ENCODE results near the gene LYRM2.

The LYRM2 gene

GRCh38 chr6:89589297-89590025 lies 49.1 kb downstream of the LYRM2 start:
- DNase-seq (ENCODE audit: insufficient read length, low spot score) = no peak

GRCh38 chr6:89585154-89585553 lies 53.4 kb downstream of the LYRM2 start:
- TF ChIP-seq POU2F2 (IDR thresholded peaks at IDR 0.05; ENCODE audit: low read depth, low read length) (no peak), POLR2A (IDR thresholded peaks at IDR 0.05; ENCODE audit: low read depth, low read length) (no peak), POLR2AphosphoS5 (IDR thresholded peaks at IDR 0.05; ENCODE audit: low read depth, low read length) (no peak), SPI1 (IDR thresholded peaks at IDR 0.05; ENCODE audit: low read depth, low read length) (no peak), TAF1 (IDR thresholded peaks at IDR 0.05; ENCODE audit: low read depth, low read length) (no peak), PAX5 (IDR thresholded peaks at IDR 0.05; ENCODE audit: insufficient read depth, low read length, severe bottlenecking) (no peak)
- FAIRE-seq = no peak
- no peak for DNase-seq (ENCODE audit: insufficient read length, low spot score)

More at GRCh38 chr6:89589297-89590025, 49.1 kb downstream of the LYRM2 start:
- TF ChIP-seq TAF1 (IDR thresholded peaks at IDR 0.05; ENCODE audit: low read depth, low read length) (no peak), POLR2AphosphoS5 (IDR thresholded peaks at IDR 0.05; ENCODE audit: low read depth, low read length) (no peak), POLR2A (IDR thresholded peaks at IDR 0.05; ENCODE audit: low read depth, low read length) (no peak), PAX5 (IDR thresholded peaks at IDR 0.05; ENCODE audit: insufficient read depth, low read length, severe bottlenecking) (no peak), SPI1 (IDR thresholded peaks at IDR 0.05; ENCODE audit: low read depth, low read length) (no peak), POU2F2 (IDR thresholded peaks at IDR 0.05; ENCODE audit: low read depth, low read length) (no peak)
- FAIRE-seq = no peak

GRCh38 chr6:89584539-89584938 lies 54.0 kb downstream of the LYRM2 start:
- DNase-seq (ENCODE audit: insufficient read length, low spot score) (no peak), FAIRE-seq (no peak)
- TF ChIP-seq SPI1 (IDR thresholded peaks at IDR 0.05; ENCODE audit: low read depth, low read length) (no peak), POLR2A (IDR thresholded peaks at IDR 0.05; ENCODE audit: low read depth, low read length) (no peak), TAF1 (IDR thresholded peaks at IDR 0.05; ENCODE audit: low read depth, low read length) (no peak), POLR2AphosphoS5 (IDR thresholded peaks at IDR 0.05; ENCODE audit: low read depth, low read length) (no peak), PAX5 (IDR thresholded peaks at IDR 0.05; ENCODE audit: insufficient read depth, low read length, severe bottlenecking) (no peak), POU2F2 (IDR thresholded peaks at IDR 0.05; ENCODE audit: low read depth, low read length) (no peak)

- TF ChIP-seq POLR2AphosphoS5 (IDR thresholded peaks at IDR 0.05; ENCODE audit: low read depth, low read length) (no peak), TAF1 (IDR thresholded peaks at IDR 0.05; ENCODE audit: low read depth, low read length) (no peak), SPI1 (IDR thresholded peaks at IDR 0.05; ENCODE audit: low read depth, low read length) (no peak), PAX5 (IDR thresholded peaks at IDR 0.05; ENCODE audit: insufficient read depth, low read length, severe bottlenecking) (no peak), POU2F2 (IDR thresholded peaks at IDR 0.05; ENCODE audit: low read depth, low read length) (no peak), POLR2A (IDR thresholded peaks at IDR 0.05; ENCODE audit: low read depth, low read length) (no peak)
- FAIRE-seq (no peak), DNase-seq (ENCODE audit: insufficient read length, low spot score) (no peak)
Measured at GRCh38 chr6:89583559-89583958, 55.0 kb downstream of the LYRM2 start.

- FAIRE-seq (no peak), DNase-seq (ENCODE audit: insufficient read length, low spot score) (no peak)
- no peak for TF ChIP-seq POLR2A (IDR thresholded peaks at IDR 0.05; ENCODE audit: low read depth, low read length)
- no peak for TF ChIP-seq POLR2AphosphoS5 (IDR thresholded peaks at IDR 0.05; ENCODE audit: low read depth, low read length)
- no peak for TF ChIP-seq TAF1 (IDR thresholded peaks at IDR 0.05; ENCODE audit: low read depth, low read length)
- no peak for TF ChIP-seq PAX5 (IDR thresholded peaks at IDR 0.05; ENCODE audit: insufficient read depth, low read length, severe bottlenecking)
Measured at GRCh38 chr6:89582669-89583325, 55.8 kb downstream of the LYRM2 start.

- FAIRE-seq (no peak), DNase-seq (ENCODE audit: insufficient read length, low spot score) (no peak)
- TF ChIP-seq POLR2AphosphoS5 (IDR thresholded peaks at IDR 0.05; ENCODE audit: low read depth, low read length) (no peak), POLR2A (IDR thresholded peaks at IDR 0.05; ENCODE audit: low read depth, low read length) (no peak), TAF1 (IDR thresholded peaks at IDR 0.05; ENCODE audit: low read depth, low read length) (no peak), POU2F2 (IDR thresholded peaks at IDR 0.05; ENCODE audit: low read depth, low read length) (no peak), PAX5 (IDR thresholded peaks at IDR 0.05; ENCODE audit: insufficient read depth, low read length, severe bottlenecking) (no peak), SPI1 (IDR thresholded peaks at IDR 0.05; ENCODE audit: low read depth, low read length) (no peak)
Measured at GRCh38 chr6:89581689-89582088, 56.9 kb downstream of the LYRM2 start.

GRCh38 chr6:89580997-89581666 lies 57.4 kb downstream of the LYRM2 start:
- FAIRE-seq = no peak
- no peak for DNase-seq (ENCODE audit: insufficient read length, low spot score)
- no peak for TF ChIP-seq TAF1 (IDR thresholded peaks at IDR 0.05; ENCODE audit: low read depth, low read length)
- TF ChIP-seq PAX5 (IDR thresholded peaks at IDR 0.05; ENCODE audit: insufficient read depth, low read length, severe bottlenecking) = no peak
- no peak for TF ChIP-seq POU2F2 (IDR thresholded peaks at IDR 0.05; ENCODE audit: low read depth, low read length)
- no peak for TF ChIP-seq POLR2A (IDR thresholded peaks at IDR 0.05; ENCODE audit: low read depth, low read length)
- TF ChIP-seq POLR2AphosphoS5 (IDR thresholded peaks at IDR 0.05; ENCODE audit: low read depth, low read length) = no peak
- TF ChIP-seq SPI1 (IDR thresholded peaks at IDR 0.05; ENCODE audit: low read depth, low read length) = no peak

- TF ChIP-seq TAF1 (IDR thresholded peaks at IDR 0.05; ENCODE audit: low read depth, low read length) (no peak), PAX5 (IDR thresholded peaks at IDR 0.05; ENCODE audit: insufficient read depth, low read length, severe bottlenecking) (no peak), POU2F2 (IDR thresholded peaks at IDR 0.05; ENCODE audit: low read depth, low read length) (no peak), SPI1 (IDR thresholded peaks at IDR 0.05; ENCODE audit: low read depth, low read length) (no peak), POLR2AphosphoS5 (IDR thresholded peaks at IDR 0.05; ENCODE audit: low read depth, low read length) (no peak), POLR2A (IDR thresholded peaks at IDR 0.05; ENCODE audit: low read depth, low read length) (no peak)
- DNase-seq (ENCODE audit: insufficient read length, low spot score) (no peak), FAIRE-seq (no peak)
Measured at GRCh38 chr6:89575562-89575960, 63.0 kb downstream of the LYRM2 start.

All from GM12891 (cell line).